ENCODE data around the gene WDR27.

WDR27 gene

DNA sequence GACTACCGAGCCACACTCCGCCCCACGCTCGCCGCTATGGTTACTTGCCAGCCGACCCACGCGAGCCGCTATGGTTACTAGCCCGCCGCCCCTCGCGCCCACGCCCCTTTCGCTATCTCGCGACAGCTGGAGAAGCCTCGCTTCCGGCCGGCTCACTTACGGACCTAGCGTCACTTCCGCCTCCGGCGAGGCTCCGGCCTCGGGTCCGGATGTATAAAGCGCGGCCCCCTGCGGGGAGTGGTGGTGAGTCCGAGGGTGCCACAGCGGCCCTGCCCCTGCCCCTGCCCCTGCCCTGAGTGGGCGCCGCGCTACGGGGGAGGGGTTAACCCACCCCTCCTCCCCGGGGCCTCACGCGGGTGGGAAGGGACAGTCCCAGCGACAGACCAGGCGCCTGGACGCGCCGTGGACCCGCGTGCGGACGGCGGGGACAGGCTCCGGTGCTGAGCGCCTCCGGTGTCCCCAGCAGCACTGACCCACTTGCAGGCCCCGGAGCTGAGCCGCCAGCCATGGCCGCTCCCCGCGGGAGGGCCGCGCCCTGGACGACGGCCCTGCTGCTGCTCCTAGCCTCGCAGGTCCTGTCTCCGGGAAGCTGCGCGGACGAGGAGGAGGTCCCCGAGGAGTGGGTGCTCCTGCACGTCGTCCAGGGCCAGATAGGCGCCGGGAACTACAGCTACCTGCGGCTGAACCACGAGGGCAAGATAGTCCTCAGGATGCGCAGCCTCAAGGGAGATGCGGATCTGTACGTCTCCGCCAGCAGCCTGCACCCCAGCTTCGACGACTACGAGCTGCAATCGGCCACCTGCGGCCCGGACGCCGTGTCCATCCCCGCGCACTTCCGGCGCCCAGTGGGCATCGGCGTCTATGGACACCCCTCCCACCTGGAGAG, at the start of gene WDR27, which contains the start of gene C6orf120:
WDR27 (minus strand) TSS at position 76 of the 886 bp plus-strand sequence. CDS start 13,024 bp downstream, outside the sequence.
C6orf120 (plus strand) TSS at position 173 of the 886 bp plus-strand sequence; CDS start at position 507, 334 bp downstream.
- peak; percentile 48 for DNase-seq

DNA sequence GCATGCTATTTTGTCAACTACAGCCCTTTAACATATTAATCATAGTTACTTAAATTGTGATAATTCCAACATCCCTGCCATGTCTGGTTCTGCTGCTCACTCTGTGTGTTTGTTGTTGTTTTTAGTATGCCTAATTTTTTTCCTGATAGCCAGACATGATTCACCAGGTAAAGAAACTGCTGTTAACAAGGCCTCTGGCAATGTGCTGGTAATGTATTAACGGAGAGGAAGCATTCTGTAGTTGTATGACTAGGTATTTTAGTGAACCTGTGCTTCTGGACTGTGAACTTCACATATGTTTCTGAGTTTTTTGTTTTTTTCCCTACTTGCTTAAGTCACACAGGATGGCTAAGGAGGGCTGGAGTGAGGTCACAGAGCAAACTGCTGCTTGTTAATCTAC, 44.7 kb upstream of the WDR27 start:
- DNase-seq, result no peak

DNA sequence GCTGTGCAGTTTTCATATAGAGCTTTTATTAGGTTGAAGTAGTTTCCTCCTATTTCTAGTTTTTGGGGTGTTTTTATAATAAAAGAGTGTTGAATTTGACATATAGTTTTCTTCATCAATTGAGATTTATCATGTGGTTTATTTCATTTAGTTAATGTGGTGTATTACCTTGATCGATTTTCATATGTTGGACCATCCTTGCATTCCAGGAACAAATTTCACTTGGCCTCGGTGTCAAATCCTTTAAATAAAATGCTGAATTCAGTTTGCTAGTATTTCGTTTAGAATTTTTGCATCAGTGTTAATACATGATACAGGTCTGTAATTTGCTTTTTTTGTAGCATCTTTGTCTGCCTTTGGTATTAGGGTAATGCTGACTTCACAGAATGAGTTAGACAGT, 43.6 kb upstream of the WDR27 start:
- DNase-seq, result no peak

DNA sequence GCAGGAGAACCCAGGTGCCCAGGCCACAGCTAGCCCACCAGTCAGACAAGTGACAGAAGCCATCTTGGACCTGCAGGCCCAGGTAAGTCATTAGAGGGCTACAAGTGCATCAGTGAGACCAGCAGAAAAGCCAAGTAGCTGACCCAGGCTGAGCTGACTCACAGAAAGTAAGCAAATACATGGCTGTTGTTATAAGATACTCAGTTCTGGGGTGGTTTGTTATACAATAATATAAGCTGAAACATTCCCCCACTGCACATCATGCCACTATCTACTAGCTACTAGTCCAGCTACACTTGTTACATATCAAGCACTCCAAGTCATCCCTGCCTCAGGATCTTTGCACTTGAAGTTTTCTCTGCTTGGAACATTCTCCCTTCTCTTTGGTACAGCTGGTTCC, 39.5 kb upstream of the WDR27 start:
- no peak for DNase-seq

DNA sequence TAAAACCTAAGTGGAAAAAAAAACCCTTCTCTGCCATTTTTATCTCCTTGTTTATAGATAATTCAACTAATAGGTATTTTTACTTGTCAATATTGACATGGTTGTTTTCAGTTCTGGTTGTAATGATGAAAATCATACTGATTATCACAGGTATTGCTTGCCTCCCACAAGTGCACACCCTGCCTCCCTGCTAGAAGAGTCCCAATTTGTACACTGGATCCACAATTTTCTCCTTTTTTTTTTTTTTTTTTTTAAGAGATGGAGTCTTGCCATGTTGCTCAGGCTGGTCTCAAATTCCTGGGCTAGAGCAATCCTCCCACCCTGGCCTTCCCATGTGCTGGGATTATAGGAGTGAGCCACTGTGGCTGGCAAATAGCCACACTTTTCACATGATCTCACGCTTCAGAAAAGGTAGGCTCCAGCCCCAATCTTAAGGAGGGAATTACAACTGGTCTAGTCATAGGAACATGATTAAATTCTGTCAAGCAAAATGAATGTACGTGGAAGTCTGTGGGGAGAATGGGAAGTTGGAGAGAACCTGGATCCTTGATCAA, 37.2 kb upstream of the WDR27 start:
- no peak for DNase-seq

DNA sequence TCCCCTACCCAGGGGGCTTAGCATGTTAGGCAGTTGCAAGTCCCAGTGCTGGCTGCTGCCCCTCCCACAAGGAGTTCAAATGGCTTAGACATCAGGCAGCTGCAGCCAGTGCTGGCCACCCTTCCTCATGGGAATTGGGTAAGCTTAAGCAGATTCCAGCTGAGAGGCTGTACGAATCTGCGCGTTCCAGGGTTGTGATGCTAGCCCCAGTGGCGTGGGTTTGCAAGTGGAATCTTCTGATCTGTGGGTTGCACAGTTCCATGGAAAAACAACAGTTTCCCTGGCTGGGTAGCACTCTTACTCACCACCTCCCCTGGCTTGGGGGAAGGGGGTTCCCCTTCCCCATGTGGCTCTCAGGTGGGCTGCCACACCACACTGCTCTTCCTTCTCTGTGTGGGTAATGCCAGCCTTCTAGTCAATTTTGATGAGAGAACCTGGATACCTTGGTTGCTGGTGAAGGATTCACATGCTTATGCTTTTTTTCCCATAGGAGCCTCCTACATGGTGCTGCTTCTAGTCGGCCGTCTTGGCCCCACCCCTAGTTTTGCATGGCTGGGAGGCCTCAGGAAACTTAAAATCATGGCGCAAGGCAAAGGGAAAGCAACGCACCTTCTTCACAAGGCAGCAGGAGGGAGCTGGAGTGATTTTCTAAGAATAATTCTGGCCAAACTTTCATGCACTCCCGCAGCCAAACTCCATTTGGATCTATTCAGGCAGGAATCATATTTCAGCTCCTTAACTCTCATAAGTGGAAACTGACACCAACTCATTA, 36.6 kb upstream of the WDR27 start:
- DNase-seq, result no peak

DNA sequence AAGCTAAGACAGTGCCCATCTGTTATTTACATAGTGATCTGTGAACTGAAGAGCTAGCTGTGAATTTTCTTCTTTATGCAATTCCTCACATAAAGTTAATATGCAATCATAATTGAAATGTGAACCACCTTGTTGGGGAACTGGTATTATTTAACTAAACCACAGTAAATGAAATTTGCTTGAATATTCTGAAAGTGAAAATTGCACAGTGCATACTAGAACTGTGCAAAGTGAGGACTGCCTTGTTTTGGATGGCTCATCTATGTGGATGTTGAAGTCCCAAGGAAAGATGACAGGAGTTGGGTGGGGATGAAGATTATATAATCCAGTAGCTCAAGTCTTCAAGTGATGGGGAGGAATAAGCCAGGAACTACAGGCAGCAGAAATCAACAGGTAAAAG, 28.1 kb upstream of the WDR27 start:
- DNase-seq, result no peak

DNA sequence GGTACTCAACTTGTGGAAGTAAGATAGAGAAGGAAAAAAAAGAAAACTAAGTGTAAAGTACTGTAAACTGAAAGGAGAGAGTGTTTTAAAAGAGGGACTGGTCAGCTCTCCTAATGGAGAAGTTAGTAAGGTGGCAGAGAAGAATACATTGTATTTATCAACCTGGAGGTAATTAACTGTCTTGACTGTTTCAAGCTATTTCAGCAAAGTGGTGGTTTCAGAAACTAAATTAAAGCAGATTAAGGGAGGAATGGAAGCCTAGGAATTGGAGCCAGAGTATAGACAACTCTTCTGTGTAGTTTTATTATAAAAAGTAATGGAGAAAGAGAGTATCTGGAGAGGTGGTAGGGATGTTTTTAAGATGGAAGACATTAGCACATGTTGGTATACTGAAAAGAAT, 25.1 kb upstream of the WDR27 start:
- no peak for DNase-seq

DNA sequence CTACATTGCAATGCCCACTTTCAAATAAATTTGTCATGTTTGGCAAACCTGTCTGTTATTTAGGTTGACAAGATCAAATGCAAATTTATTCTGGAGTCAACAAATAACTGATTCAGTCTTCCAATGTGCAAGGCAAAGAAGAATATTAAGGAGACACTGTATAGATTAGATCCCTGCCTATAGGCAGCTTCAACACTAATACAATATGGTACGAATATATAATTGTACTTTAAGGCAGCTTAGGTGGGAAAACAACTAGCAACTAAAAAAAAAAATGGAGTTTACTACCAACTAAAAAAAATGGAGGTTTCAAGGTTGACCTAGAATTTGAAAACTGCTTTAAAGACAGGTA, 24.2 kb upstream of the WDR27 start:
- DNase-seq, result no peak

DNA sequence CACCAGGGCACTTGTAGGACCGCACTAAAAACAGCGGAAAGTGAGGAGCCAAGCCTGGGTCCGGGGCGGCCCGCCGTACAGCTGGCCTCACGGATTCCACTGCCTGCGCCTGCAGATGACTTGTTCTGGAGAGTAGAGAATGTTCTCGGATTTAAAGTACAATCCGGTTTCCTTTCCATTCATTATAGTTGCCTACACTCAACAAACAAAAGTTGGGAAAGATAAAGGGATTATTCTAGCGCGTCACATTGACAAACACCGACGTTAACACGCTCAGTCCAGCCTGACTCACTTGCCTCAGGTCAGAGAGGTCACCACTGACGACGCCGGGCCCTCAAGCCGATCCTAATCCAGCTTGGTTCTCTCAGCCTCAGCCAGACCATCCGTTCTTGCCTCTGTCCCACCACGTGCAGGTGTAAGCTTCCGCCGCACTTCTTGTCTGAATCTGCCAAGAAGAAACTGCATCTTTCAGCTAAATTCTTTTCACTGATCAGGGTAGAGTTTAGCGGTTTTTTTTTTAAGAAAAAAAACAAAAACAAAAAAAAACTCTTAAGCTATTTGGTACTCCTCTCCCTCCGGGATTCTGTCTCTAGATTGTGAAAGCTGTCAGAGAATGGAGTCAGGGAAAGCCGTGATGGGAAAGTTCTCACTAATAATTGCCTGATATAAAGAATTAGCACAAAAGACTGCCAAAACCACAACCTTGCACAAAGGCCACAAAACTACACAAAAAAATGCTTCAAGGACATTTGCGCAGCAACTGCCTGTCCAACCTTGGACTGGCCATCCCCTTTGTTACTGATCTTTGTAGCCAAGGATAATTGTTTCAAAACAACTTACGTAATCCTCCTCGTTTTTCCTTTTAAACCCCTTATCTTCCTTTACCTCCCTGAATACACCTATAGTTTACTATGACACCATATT, 23.6 kb upstream of the WDR27 start:
- DNase-seq, result no peak

DNA sequence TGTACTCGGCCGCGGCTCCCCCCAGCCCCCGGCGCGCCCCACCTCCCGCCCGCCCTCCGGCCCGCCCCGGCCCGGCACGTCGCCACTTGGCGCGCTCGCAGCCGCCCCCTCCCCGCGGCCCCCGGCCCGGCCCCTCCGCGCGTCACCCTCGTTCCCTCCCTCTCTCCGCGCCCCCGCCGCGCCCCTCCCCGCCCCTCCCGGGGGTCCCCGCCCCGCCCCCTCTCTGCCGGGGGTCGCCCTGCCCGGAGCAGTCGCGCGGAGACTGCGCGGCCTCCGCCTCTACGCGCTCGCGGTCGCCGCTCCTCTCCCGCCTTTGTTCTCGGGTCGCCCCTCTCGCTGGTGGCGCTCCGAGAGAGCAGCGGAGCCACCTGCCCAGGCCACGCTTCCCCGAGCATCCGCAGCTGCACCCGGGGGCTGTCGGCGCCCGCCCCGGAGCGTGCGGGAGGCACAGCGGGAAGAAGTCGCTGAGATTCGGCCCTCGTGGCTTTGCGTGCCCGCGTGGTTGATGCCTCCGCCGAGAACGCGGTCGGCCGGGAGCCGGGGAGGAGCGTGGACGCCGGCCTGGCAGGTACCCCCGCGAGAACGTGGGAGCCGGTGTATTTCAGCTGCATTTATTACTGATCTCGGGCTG, 22.8 kb upstream of the WDR27 start, which contains the start of gene PHF10:
PHF10 (minus strand) TSS at position 7 of the 631 bp plus-strand sequence. CDS start 569 bp downstream, outside the sequence.
- DNase-seq, result no peak

DNA sequence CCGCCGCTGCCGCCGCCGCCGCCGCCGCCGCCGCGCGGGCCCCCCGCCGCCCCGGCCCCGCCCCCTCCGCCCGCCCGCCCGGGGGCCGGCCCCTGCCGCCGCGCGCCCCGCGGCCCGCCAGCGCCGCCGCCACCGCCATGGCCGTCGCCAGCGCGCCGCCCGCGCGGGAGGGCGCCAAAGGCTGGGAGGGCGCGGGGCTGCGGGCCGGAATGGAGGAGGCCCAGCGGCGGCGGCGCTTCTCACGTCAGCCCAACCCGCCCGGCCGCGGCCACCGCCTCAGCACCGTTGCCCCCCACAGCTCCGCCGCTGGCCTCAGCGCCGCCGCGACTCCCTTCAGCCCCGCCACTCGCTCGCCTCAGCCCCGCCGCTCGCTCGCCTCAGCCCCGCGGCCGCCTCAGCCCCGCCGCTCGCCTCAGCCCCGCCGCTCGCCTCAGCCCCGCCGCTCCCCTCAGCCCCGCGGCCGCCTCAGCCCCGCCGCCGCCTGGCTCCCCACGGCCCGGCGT, 22.2 kb upstream of the WDR27 start:
- DNase-seq, result no peak

DNA sequence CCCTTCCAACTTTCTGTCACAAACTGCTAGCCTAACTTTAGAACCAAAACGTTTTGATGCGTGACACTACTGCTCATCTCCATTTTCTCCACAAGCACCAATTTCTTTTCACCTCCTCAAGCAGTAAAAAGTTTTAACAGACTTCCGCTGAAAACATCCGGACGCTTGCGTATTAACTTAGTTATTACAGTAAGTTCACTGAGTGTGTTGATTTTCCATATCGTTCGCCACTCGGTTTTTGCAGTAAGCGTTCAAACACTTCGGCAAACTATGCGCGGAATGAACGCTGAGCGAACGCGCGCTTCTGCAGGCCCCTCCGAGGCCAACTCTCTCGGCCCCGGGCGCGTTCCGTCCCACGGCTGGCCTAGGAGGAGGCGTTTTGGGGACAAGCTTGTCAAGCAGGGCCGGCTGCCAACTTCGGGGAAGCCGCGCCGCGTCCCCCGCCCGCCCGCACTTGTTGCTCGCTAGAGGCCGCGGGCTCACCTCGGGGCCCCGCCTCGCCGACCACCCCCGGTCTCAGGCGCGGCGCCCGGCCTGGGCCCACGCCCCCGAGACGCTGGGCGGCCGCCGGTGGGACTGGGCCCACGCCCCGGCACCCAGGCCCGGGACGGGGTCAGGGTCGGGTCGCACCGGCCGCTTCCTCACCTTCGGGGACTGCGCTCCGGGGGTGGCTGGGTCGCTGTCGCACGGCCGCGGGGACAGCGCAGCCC, 21.5 kb upstream of the WDR27 start:
- DNase-seq, result no peak

DNA sequence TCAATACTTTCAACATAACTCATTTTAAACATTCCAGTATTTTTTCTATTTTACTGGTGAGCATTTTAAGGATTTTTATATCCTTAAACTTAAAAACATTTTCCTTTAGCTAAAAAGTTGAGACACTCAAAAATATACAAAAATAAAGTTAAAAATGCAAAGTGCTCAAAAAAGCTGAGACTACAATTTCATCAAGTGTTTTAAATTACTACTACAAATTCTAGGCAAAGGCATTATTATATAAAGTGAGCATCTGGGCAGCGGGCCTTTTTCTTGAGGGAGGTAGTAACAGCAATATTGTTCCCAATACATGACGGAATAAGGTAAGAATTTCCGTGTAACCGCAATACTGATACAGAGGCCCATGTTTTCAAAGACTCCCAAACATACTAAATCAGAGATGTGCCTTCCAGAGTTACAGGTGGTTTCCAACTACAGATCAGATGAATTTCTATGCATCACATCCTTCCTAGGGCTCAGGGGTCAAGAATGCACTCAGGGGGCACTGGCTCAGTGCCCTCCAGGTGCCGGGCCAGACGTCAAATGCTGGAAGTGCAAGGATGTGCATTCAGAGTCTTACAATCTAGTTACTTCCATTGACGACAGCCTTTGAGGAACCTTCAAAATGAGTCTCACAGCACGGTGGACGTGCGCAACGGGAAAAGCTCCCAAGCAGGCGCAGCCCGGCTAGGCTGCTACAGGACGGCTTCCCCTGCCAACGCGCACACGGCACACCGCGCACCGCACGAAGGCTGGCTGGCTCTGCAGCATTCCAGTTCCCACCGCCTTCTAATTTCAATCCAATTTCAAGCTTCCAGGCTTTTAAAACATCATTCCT, 20.8 kb upstream of the WDR27 start:
- DNase-seq, result no peak

DNA sequence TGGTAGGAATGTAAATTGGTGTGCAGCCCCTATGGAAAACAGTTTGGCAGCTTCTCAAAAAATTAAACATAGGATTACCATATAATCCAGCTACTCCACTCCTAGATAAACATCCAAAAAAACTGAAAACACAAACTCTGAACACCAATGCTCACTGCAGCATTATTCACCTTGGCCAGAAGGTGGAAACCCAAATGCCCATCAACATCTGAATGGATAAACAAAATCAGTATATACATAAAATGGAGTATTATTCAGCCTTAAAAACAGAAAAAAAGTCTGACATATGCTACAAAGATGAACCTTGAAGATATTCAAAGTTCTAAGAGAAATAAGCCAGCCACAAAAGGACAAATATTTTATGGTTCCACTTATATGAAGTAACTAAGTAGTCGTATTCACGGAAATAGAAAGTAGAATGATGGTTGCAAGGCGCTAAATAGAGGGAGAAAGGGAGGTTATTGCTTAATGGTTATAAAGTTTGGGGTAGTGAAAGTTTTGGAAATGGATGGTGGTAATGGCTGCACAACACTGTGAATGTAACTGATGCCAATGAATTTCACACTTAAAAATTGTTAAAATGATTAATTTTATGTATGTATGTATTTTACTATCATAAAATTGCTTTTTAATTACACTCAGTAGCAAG, 18.5 kb upstream of the WDR27 start:
- no peak for DNase-seq

DNA sequence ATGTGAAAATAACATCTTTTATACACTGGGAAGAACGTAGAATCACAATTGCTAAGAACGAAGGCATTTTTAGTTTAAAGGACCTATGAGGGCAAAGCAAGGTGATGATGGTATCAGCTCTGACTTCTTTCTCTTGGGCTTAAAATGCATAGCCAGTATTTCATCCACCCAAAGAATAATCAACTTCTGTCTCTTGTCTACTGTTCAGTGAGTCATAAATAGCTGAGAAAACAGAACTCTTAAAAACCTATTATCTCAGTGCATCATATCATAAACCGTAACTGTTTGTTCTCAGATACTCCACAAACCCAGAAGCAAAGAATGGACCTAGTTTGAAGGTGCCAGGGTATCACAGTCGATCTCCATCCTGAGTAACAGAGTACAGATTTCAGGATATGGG, 17.3 kb upstream of the WDR27 start:
- no peak for DNase-seq

DNA sequence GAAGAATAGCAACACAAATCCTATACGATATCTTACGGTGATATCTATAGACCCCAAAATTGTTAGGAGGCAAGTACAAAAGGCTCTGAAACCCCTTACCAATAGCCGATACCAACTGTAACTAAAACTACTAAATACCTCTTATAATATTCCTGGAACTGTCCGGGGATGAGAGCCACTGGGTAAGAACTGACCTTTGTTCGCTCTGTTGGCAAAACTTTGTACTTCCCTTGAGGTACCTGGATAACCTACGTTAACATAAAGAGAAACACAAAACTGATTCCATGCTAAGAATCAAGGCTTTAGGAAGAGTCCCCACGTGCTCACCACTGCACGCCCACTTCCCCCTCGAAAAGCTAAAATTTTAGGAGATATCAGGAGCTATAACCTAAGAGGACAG, 12.8 kb upstream of the WDR27 start:
- DNase-seq, result no peak

DNA sequence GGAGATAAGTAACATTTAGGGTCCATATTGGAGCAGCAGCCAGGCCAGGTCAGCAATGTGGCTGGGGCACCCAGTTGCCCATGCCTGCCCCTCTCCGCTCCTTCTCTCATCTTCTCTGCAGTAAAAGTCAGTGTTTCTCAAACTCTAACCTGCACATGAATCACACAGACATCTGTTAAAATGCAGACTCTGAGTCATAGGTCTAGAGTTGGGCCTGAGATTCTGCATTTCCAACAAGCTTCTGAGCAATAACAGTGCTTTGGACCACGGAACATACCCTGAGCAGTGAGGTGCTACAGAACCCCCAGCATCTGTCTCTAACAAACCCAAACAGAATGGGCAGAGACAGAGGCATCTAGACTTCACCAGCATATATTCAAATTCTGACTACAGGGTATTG, 12.3 kb upstream of the WDR27 start:
- no peak for DNase-seq

DNA sequence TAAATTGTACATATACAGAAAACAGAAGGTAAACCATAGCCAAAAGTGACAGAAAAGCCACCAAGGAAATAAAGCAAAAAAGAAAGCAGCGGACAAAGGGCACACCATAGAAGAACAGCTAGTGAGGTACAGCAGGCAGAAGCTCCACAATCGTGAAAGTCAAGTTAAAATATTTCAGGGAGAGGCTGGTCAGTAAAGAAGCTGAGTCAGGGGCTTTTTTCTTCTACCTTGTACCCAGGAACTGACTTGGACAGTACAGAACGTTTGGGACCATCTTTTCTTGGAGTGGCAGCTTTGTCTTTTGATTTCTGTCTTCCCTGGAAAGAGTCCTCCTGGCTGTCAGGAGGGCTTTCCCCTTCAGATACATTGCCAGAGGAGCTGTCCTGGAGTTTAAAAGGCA, 8.2 kb upstream of the WDR27 start:
- no peak for DNase-seq

DNA sequence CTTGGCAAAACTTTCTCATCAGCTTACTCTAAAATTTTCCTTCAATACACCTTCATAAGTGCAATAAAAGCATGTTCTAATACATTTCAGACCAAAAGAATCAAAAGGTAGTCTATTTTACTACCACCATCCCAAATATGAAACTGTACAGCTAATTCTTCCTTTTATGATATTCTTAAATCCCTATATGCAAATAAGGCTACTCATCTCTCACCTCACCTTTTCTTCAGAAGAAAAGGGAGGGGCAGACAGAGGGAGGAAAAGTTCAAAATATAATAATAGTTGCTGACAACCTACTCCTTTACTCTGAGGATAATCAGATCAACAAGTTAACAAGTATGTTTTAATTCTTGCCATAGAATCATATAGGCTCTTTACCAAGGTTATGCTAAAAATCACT, 7.5 kb upstream of the WDR27 start:
- no peak for DNase-seq
